Inflammatory macrophage treated with lipopolysaccharide for 1 hour (primary cell): ENCODE measurements around the gene SRPK2.
"Not testable (repeated sequence)": the region's sequence is repeated elsewhere in the genome, so short reads cannot be mapped to it uniquely, and the experiment has no call there.

Experiments
- DNase-seq, 2 donors: peaks; one replicate each; pipeline ENCODE4 v3.0.0-alpha.2; 2020 to 2022

The SRPK2 gene

DNA sequence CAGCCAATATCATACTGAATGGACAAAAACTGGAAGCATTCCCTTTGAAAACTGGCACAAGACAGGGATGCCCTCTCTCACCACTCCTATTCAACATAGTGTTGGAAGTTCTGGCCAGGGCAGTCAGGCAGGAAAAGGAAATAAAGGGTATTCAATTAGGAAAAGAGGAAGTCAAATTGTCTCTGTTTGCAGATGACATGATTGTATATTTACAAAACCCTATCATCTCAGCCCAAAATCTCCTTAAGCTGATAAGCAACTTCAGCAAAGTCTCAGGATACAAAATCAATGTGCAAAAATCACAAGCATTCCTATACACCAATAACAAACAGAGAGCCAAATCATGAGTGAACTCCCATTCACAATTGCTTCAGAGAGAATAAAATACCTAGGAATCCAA lies 129.8 kb downstream of the SRPK2 start:
- DNase-seq, result not testable (repeated sequence)

DNA sequence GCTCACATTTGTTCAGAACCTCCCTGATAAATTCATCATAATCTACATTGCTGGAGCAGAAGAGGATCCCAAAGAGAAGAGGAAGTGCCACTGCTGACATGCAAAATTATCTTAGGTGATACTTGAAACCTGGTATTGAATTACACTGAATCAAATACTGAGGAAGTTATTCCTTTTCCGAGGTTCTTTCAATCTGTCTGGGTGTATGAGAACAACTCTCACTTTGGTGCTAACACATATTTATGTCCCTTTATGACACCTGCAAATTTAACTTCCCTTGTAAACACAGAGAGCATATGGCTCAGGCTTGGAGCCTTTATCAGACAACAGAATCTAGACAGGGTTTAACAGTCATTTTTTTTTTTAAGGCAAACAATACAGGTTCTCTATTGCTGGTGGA lies 131.4 kb downstream of the SRPK2 start:
- DNase-seq, result no peak

DNA sequence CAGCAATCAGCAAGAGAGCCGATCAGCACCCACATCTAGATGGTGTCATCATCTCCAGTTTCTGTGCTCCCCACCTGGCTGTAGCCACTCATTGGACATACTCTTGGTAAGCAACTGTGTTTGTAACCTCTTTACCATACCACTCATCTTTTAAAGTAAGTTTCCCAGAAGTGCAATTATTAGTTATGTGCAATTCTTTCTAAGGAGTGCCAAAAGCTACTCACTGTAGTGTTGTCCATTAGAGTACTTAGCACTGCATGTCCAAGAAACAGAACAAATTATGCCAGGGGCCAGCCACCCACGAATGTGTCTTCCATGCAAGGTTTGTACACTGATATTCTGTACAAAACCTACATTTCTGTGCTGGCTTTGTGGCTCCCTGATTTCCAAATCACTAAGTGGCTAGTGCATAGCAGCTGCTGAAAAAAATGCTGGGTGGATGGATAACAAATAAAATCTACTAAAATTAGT lies 131.9 kb downstream of the SRPK2 start:
- DNase-seq, result no peak

DNA sequence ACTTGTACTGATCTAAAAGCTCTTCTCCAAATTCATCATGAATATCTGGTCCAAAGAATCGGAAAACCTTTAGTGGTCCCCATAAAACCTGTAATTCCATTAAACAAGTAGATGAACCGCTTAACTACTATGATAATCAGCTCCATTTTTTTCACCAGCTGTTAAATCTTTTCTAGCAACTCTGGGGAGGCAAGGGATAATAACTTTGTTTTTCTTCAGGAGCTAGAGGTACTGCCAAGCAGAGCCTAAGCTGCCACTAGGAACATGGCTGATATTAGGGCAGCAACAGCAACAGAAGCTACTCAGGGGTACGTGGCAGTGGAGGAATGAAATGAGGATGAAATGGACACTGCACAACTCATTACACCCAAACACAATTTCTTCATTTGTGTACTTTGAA lies 138.0 kb downstream of the SRPK2 start:
- DNase-seq, result no peak

DNA sequence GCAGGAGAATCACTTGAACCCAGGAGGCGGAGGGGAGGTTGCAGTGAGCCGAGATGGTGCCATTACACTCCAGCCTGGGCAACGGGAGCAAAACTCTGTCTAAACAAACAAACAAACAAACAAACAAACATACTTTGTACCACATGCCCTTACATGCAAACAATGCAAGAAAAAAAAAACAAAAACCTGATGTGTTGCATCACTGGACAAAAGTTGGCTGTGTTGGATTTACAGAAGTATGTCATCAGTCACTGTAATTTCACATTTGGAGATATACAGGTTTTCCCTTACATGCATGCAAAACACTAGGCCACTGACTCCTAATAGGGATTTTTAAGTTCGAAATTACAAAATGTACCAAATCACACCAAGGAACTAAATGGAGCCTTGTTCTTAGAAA lies 138.5 kb downstream of the SRPK2 start:
- DNase-seq, result no peak

DNA sequence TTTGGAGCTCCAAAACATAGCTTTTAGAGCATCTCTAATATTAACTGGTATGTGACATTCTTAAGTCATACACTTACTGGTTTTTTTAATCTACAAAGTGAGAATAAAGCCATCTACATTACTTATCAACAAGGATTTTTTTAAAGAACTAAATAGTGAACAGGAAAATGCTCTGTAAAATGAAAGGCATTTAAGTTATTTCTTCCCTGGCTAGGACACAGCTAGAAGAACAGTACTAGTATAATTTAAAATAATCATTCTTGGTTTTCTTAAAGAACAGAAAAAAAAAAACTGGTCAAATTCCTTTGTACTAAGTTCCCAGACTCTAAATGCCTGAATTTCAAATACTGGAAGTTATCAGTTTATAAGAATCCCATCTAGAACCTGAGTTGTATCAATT lies 139.5 kb downstream of the SRPK2 start:
- DNase-seq, result no peak

DNA sequence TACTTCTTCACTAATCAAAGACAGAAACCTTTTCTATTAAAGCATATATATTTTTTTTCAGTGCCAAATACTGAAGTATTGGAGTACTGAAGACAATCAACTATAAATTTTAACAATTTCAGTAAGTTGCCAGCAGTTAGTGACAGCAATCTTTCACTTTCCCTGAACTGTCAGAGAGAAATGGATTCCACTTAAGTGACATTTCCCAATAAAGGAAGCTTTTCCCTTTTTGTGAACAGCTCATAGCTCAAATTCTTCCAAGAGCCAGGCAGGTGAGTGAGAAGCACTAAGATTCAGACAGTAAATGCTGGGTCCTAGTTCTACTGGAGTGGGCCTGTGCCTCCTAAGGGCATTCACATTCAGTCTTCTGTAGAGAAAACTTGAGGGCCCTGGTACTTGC lies 142.0 kb downstream of the SRPK2 start:
- no peak for DNase-seq

DNA sequence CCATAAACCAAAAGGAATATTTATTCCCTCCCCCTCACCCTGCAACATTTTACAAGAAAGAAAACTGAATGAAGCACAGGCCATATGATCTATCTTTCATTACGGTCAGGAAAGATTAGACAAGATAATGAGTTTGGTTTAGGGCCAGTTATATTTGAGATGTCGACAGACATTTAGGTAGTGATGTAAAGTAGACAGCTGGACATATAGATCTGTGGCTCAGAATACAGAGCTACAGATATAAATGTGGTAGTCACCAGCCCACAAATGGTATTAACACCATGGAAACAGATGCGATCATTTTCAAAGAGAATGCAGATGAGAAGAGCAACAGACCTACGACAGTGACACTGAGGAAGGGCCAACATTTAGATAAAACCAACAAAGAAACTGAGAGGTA lies 142.5 kb downstream of the SRPK2 start:
- DNase-seq, result no peak

DNA sequence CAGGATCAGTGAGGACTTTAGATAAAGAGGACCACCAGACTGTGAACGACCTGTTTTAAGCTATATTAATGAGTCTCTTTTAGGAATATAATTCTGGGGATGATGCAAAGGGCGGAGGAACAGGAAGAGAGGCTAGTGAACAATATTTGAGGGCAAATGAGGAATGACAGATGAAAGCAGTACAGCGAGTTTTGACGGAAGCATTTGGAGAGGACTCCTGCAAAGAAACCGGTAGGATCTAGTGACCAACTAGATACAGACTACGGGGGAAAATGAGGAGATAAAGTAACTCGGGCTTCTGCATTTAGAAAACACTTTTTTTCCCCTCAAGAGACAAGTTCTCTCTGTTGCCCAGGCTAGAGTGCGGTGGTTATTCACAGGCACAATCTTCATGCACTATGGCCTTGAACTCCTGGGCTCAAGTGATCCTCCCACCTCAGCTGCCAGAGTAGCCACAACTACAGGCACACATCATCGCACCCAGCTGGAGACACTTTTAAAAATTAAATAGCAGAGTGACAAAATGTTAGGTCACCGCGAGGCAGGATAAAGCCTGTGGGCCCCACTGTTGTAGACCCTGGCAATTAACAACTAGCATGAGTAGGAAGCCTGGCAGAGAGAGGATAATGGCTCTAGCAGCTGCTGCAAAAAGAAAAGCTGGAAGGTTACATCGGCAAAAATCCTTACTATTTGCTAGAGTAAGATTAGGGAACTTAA lies 143.2 kb downstream of the SRPK2 start:
- no peak for DNase-seq

DNA sequence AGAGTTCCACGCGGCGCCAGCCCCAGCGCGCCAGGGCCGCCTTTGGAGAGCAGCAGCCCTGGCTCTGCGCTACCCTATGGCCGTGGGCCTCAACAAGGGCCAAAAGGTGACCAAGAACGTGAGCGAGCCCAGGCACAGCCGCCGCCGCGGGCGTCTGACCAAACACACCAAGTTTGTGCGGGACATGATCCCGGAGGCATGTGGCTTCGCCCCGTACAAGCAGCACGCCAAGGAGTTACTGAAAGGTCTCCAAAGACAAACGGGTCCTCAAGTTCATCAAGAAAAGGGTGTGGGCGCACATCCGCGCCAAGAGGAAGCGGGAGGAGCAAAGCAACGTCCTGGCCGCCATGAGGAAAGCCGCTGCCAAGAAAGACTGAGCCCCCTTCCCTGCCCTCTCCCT lies 144.1 kb downstream of the SRPK2 start:
- no peak for DNase-seq

DNA sequence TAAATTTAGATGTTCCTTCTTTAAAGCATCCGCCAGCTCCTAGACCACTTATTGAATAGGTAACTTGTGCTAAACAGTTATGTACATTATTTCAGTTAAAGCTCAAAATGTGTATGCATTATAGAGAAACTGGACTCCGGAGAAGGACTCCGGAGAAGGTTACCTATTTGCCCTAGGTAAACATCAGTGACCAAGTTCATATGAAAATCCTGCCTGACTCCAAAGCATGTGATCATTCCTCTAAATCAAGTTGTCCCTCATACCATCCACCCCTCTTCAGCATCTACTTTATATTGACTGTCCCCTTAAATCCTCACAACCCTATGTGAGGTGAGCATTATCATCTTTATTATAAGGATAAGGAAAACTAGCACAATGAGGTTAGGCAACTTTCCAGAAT lies 147.5 kb downstream of the SRPK2 start:
- no peak for DNase-seq

DNA sequence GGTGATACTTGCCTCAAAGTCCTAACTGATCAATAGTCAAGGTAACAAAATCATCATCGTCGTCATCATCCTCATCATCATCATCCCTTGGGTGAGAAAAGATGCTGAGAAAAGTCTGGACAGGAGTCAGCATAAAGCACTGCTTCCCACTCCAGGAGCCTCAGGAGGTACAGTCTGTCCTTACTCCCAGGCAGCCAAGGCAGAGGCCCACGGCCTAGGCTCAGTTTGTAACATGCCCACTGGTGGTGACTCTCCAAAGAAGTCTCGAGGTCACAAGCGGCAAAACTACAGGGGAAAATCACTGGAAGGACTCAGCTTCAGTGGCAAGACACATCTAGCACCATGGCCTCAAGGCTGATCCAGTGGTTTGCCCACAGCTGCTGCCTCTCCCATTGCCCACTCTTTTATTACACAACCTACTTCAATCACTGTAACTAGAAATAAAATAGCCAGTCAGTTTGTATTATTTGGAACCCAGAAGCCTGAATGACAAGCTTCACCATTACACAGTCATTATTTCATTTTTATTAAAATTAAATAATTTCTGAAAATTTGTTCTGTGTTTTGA lies 150.4 kb downstream of the SRPK2 start:
- DNase-seq, result no peak

DNA sequence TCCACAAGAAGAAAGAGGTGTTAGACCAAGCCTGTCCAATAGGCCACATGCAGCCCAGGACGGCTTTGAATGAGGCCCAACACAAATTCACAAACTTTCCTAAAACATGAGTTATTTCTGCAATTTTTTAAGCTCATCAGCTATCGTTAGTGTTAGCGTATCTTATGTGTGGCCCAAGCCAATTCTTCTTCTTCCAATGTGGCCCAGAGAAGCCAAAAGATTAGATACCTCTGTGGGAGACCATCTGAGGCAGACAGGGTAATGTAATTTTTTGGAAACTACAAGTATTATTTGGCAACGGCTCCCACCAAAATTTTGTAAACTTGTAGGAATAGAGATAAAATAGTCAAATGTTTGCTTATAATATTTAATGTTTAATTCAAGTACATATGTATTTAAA lies 153.8 kb downstream of the SRPK2 start:
- no peak for DNase-seq

DNA sequence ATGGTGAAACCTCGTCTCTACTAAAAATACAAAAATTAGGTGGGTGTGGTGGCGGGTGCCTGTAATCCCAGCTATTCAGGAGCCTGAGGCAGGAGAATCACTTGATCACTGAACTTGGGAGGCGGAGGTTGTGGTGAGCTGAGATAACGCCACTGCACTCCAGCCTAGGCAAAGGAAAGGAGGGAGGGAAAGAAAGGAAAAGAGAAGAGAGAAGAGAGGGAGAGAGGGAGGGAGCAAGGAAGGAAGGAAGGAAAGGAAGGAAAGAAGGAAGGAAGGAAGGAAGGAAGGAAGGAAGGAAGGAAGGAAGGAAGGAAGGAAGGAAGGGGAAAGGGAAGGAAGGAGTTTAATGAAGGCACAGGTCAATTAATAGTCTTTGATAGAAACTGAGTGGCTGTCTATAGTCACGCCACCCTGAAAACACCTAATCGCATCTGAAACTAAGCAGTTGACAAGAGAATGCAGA lies 155.9 kb downstream of the SRPK2 start:
- DNase-seq, result not testable (repeated sequence)

DNA sequence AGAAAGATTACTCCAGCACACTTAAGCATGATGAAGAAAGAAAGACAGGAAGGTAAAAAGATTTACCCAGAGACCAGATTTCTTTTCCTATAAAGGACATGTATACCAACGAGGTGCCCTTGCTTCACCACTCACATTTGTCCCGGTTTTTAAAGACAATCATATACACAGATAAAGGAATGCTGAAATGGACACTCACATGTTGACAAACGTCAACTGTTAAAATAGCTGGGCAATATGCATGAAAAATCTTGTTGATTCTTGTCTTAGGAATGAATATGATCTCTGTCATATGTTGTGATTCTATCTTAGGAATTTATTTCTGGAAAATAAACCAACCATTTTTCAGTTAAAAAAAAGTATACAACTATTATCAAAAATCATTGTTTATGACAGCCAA lies 158.2 kb downstream of the SRPK2 start:
- DNase-seq, result no peak

DNA sequence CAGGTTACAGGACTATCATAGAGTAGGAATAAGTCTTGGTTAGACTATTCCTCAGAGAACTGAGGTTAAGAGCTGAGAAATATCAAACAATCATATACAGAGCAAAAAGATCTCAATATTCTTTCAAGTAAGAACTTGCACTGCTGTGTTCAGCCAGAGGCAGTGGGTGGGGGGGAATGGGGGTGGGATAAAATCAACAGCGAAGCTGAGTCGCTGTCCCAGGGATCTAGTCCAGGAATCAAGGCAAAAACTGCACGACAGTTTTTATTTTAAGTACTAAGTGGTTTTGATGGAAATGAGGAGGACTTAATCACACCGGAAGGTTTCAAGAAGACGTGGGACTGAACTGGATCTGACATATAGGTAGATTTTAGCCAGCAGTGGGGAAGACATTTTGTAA lies 159.1 kb downstream of the SRPK2 start:
- no peak for DNase-seq

DNA sequence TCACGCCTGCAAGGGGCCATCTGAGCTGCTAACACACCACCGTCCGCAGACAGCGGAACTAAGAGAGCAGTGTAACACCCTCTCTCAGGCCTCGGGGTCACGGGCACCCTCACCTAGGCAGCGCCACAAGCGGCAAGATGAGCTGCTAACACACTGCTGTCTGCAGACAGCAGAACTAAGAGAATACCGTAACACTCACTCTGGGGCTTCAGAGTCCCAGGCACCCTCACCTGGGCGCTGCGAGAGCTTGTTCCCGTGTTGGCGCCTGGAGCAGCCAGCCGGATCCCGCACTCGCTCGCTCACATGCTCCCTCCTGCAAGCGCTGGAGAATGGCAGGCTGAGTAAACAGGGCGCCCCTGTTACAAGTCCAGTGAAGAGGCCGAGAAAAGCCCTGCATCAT lies 160.2 kb downstream of the SRPK2 start:
- DNase-seq, result no peak

DNA sequence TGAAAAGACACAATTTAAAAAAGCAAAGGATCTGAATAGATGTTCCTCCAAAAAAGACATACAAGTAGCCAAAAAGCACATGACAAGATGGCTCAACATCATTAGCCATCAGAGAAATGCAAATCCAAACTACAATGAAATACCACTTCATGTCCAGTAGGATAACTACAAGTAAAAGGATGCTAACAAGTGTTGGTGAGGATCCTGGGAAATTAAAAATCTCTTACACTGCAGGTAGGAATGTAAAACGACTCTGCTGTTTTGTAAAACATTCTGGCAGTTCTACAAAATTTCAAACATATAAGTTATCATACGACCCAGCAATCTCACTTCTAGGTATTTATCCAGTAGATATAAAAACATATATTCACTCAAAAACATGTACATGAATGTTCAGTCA lies 161.3 kb downstream of the SRPK2 start:
- DNase-seq, result no peak

DNA sequence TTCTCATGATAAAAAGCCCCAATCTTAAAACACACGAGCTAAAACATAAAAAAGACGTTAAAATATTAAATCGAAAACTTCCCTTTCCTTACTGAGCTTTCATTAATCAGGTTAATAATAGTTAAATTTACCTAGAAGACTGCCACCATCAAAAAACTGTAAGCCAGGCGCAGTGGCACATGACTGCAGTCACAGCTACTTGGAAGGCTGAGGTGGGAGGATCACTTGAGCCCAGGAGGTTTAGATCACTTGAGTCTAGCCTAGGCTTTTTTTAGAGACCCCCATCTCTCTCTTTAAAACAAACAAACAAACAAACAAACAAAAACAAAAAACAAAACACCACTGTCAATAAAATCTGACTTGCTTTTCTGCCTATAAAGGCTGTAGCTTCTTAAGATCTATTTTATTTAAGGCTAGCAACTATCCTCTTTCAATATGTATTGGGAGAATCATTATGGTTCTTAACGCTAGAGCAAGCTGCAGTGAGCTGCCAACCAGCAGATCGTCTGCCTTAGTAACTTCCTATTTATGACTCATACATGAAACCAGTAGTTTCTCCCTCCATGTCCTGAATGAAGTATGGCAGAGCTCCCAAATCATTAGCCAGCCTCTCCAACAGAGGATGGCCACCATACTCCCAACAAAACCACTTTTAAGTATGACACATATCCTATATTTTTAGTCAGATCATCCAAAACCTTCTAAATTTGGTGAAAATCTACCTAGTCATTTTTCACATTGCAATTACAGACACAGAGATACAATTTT lies 163.7 kb downstream of the SRPK2 start:
- DNase-seq, result peak; percentile 56 to 62

DNA sequence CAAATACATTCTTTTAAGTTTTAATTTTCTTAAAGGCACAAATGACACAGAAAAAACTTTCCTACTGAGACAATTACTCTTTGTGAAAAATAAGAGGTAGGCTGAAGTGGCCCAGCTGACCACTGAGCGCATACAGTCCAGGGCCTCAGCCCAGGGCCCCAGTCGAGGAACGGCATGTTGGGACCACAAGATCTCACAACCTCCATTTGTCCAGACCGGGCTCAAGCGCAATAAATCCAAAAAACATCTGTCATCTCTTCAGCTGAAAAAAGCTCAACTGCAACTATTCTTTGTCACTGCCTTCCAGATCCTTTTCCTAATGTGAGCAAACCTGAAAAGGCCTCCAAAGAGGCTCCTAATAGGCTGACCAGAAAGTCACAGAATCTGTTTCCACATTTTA lies 165.8 kb downstream of the SRPK2 start:
- DNase-seq, result no peak

DNA sequence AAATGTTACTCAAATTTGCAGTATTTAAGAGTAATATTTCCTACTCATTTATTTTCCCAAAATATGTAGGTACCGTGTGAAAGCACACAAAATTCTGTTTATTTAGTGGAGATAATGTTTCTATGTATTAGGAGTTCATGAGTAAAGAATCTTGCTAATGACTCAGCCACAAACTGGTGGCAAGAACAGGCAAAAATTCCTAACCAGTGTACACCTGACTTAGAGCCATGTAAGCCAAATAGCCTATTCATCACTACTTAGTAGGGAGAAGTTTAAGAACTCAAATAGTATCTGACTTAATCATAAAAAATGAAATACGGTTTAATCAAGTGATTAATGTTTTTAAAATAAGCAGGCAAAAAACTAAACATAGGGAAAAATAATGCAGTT lies 169.0 kb downstream of the SRPK2 start:
- DNase-seq, result no peak

DNA sequence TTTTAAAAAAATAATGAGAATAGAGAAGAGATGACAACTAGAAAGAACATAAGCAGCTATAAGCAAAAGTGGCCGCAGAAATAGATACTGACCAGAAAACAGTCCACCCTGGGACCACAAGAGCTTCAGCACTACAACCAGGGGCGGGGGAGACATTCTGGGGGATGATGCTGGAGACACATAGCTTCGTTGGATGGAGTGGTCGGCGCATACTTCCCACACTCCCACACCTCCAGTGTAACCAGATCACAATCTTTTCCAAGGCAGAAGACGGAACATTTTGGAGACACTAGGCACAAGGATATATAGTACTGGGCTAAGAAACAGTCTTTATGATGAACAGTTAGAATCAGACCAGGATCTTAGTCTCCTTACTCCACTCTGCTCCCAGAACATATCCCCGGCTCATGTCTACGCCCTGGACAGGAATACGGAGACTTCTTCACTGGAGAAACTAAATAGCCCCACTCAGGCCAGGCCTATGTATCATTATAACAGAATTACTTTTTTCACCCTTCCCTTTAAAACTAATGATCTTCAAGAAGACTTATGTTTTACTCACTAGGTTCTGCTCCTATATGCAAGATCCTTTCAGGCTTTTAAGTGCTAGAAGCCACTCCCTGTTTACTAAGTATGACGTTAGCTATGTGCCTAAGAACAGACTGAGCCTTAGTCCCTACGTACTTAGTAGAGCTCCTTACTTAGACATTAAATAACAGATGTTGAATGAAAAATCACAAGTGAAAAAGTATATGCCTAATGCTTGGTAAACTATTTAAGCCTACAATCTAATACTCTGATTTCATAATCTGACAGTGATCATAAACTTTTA lies 169.6 kb downstream of the SRPK2 start:
- DNase-seq, result no peak

DNA sequence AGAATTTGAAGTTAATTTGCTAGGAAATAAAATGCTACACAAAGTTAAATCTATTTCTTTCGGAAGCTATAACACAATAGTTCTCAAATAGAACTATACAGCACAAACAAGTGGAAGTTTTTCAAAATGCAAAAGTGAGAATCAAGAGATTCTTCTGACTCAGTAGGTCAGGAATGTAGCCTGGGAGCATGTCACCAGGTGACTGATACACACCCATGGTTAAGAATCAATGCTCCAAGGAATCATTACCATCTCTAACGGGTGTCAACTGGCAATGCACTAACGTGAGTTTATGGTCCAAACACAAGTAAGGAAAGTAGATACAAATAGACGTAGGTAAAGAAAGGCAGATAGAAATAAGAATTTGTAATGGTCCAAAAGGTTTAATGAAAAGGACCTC lies 170.5 kb downstream of the SRPK2 start:
- DNase-seq, result no peak
